PFSK-1 (cell line): ENCODE results near the gene LIMA1.

ENCODE experiments used
- FOXP2 ChIP-seq: optimal IDR thresholded peaks from 2 replicates; pipeline ENCODE3; 2011; ENCODE audit warnings: borderline replicate concordance, control low read depth, inconsistent platforms; ENCODE audit not compliant: insufficient read depth; ENCODE audit errors: extremely low read length, extremely low read depth
- POLR2AphosphoS5 ChIP-seq: IDR thresholded peaks from 2 replicates; pipeline ENCODE4 v1.6.1; 2012; ENCODE audit warnings: low read depth, mild to moderate bottlenecking, control low read depth, low read length, moderate library complexity
- SIN3A ChIP-seq: IDR thresholded peaks from 2 replicates; pipeline ENCODE4 v1.6.1; 2012; ENCODE audit warnings: mild to moderate bottlenecking, low read length, moderate library complexity, borderline replicate concordance; ENCODE audit not compliant: insufficient read depth
- TAF1 ChIP-seq: IDR thresholded peaks from 2 replicates; pipeline ENCODE4 v1.6.1; 2012; ENCODE audit warnings: low read length, control low read depth, borderline replicate concordance; ENCODE audit not compliant: insufficient read depth
- TF ChIP-seq, protein P1 (sequence below), 2 experiments: IDR thresholded peaks; 2 replicates each; pipeline versions ENCODE4 v1.6.1 to v1.8.0; 2011 to 2012; ENCODE audit warnings: low read depth in 2 of 2, low read length in 2 of 2, control low read depth in 1 of 2, inconsistent platforms in 1 of 2, mild to moderate bottlenecking in 1 of 2, moderate library complexity in 1 of 2; ENCODE audit not compliant: insufficient read depth in 1 of 2

LIMA1 gene

DNA sequence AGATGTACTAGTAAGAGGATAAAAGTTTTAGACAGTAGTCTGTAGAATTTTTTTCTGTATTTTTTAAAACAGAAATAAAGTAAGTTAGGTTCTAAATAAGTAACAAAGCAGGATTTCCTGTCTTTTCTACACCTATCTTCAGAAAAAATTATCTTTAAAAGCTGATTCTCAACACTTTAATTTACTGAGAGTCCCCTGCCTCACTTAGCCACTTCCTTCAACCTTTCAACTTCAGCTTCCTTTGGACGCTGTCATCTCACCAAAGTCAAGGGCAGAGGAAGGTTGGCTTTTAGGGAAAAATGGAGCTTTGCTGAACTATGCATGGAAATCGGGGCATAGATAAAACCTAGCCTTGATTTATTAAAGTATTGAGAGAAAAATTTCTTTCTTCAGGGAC, 71.3 kb downstream of the LIMA1 start:
- TF ChIP-seq, protein P1, sequence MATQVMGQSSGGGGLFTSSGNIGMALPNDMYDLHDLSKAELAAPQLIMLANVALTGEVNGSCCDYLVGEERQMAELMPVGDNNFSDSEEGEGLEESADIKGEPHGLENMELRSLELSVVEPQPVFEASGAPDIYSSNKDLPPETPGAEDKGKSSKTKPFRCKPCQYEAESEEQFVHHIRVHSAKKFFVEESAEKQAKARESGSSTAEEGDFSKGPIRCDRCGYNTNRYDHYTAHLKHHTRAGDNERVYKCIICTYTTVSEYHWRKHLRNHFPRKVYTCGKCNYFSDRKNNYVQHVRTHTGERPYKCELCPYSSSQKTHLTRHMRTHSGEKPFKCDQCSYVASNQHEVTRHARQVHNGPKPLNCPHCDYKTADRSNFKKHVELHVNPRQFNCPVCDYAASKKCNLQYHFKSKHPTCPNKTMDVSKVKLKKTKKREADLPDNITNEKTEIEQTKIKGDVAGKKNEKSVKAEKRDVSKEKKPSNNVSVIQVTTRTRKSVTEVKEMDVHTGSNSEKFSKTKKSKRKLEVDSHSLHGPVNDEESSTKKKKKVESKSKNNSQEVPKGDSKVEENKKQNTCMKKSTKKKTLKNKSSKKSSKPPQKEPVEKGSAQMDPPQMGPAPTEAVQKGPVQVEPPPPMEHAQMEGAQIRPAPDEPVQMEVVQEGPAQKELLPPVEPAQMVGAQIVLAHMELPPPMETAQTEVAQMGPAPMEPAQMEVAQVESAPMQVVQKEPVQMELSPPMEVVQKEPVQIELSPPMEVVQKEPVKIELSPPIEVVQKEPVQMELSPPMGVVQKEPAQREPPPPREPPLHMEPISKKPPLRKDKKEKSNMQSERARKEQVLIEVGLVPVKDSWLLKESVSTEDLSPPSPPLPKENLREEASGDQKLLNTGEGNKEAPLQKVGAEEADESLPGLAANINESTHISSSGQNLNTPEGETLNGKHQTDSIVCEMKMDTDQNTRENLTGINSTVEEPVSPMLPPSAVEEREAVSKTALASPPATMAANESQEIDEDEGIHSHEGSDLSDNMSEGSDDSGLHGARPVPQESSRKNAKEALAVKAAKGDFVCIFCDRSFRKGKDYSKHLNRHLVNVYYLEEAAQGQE (IDR thresholded peaks at IDR 0.05; ENCODE audit: insufficient read depth in 1 of 2, low read depth in 2 of 2, low read length in 2 of 2) = no peak

DNA sequence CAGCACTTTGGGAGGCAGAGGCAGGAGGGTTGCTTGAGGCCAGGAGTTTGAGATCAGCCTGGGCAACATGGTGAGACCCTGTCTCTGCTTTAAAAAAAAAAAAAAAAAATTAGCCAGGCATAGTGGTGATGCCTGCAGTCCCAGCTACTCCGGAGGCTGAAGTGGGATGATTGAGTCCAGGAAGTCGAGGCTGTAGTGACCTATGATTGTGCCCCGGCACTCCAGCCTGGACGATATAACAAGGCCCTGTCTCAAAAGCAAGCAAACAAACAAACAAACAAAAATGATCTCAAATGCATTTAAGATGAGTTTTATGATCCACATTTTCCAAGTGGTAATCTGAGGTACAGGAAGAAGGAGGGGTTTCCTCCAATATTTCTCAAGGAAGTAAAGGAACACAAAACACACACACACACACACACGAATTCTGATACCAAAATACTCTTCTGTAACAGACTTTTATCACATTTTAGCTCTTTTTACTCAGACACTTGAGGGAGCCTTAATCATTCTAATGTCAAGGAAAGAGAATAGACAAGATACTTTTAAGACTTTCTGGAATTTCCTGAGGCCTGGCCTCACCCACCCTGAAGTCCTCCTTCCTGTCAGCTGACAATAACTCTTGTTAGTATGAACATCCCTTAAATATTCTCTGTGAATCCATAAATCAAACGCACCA, 71.8 kb downstream of the LIMA1 start:
- TF ChIP-seq FOXP2 = no peak
- TF ChIP-seq SIN3A = no peak
- TF ChIP-seq, protein P1 (IDR thresholded peaks at IDR 0.05; ENCODE audit: insufficient read depth in 1 of 2, low read depth in 2 of 2, low read length in 2 of 2) = no peak
- TF ChIP-seq POLR2AphosphoS5 = no peak
- TF ChIP-seq TAF1 = no peak

DNA sequence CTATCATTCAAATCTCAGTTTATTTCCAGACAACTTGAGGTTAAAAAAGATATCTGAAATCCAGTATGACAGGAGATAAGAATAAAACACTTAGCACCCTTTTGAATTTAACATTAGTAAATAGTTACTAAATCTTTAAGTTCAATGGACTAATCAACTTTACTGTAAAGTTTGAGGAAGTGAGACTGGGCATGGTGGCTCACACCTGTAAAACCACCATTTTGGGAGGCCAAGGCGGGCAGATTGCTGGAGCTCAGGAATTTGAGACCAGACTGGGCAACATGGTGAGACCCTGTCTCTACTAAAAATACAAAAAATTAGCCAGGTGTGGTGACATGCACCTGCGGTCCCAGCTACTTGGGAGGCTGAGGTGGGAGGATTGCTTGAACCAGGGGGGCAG, 75.9 kb downstream of the LIMA1 start:
- TF ChIP-seq POLR2AphosphoS5 (no peak), FOXP2 (no peak), TAF1 (no peak), SIN3A (no peak)
- TF ChIP-seq, protein P1 (IDR thresholded peaks at IDR 0.05; ENCODE audit: insufficient read depth in 1 of 2, low read depth in 2 of 2, low read length in 2 of 2) = no peak

DNA sequence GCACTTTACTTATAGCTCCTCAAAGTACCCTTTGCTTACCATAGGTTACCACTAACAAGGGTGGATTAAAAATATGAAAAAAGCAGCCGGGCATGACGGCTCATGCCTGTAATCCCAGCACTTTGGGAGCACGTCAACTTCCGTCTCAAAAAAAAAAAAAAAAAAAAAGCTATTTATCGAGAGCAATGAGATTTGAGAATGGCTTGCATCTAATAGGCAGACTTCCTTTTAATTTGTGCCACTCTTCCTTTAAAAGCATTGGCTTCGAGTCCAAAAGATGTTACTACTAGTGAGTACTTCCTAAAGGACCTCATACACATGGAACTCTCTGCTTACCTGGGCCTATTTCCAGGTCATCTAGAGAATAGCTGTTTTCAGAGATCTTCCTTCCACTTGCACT, 77.7 kb downstream of the LIMA1 start:
- no peak for TF ChIP-seq TAF1
- TF ChIP-seq, protein P1 (IDR thresholded peaks at IDR 0.05; ENCODE audit: insufficient read depth in 1 of 2, low read depth in 2 of 2, low read length in 2 of 2) = no peak
- TF ChIP-seq FOXP2 = no peak
- no peak for TF ChIP-seq SIN3A
- no peak for TF ChIP-seq POLR2AphosphoS5

DNA sequence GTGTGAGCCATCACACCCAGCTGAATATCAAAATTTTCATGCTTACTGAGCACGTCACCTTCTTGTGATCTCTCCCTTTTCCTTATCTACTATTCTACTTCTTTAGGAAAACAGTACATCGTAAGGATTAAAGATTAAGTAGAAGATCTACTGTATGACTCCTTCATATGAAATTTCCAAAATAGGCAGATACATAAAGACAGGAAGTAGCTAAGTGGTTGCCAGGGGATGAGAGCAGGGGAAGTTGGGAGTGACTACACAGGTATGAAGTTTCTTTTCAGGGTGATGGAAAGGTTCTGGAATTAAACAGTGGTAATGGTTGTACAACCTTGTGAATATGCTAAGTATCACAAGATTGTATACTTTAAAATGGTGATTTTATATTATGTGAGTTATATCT, 79.6 kb downstream of the LIMA1 start:
- TF ChIP-seq POLR2AphosphoS5 (no peak), TAF1 (no peak), SIN3A (no peak), FOXP2 (no peak)
- TF ChIP-seq, protein P1 (IDR thresholded peaks at IDR 0.05; ENCODE audit: insufficient read depth in 1 of 2, low read depth in 2 of 2, low read length in 2 of 2) = no peak
